ENCODE data around the gene FGFRL1.
A peak's percentile ranks its signal among the peaks of the same experiment; 100 is the strongest.

- TF ChIP-seq POLR2AphosphoS5 (IDR thresholded peaks at IDR 0.05) (no peak), CTCF (IDR thresholded peaks at IDR 0.05) (peak; percentile 41 to 60 (median 59))
Observed at GRCh38 chr4:1072830-1073446, 61.5 kb downstream of the FGFRL1 start.

All from breast epithelium (tissue), 3 donors.